RWPE2 (cell line): ENCODE data around the gene LMNA.

Experiments
- ATAC-seq: fragments of 200-7000 bp; cut with Tn5 transposase; 3 replicates; pipeline ENCODE4 v1.9.1; 2021; ENCODE audit warnings: low read depth
- DNase-seq: peaks from one replicate; pipeline ENCODE4 v3.0.0-alpha.2; 2020; ENCODE audit warnings: low spot score
- H3K27ac ChIP-seq: fragments of 450-650 bp; 2 replicates; pipeline ENCODE4 v1.5.1; 2017; ENCODE audit warnings: mild to moderate bottlenecking; ENCODE audit not compliant: poor library complexity, severe bottlenecking
- H3K27me3 ChIP-seq: fragments of 250-450 bp; sonication (Bioruptor Pico); 2 replicates; pipeline ENCODE4 v1.5.1; 2021; ENCODE audit warnings: mild to moderate bottlenecking, moderate library complexity; ENCODE audit not compliant: insufficient read depth, poor library complexity, severe bottlenecking
- H3K36me3 ChIP-seq: fragments of 250-450 bp; sonication (Bioruptor Pico); 2 replicates; pipeline ENCODE4 v1.5.1; 2020; ENCODE audit warnings: low read depth, mild to moderate bottlenecking, moderate library complexity
- H3K4me1 ChIP-seq: fragments of 250-450 bp; sonication (Bioruptor Pico); 2 replicates; pipeline ENCODE4 v1.5.1; 2021; ENCODE audit warnings: mild to moderate bottlenecking, moderate library complexity; ENCODE audit not compliant: insufficient read depth, poor library complexity, severe bottlenecking
- H3K4me3 ChIP-seq: fragments of 250-450 bp; sonication (Bioruptor Pico); 2 replicates; pipeline ENCODE4 v1.5.1; 2021; ENCODE audit warnings: mild to moderate bottlenecking, moderate library complexity; ENCODE audit not compliant: severe bottlenecking
- H3K9me3 ChIP-seq: fragments of 250-450 bp; sonication (Bioruptor Pico); 2 replicates; pipeline ENCODE4 v1.5.1; 2021; ENCODE audit warnings: mild to moderate bottlenecking, moderate library complexity; ENCODE audit not compliant: severe bottlenecking
- TF ChIP-seq, protein P1 (sequence below): fragments of 450-650 bp; IDR thresholded peaks from one replicate; pipeline ENCODE4 v1.5.1; 2017; ENCODE audit warnings: mild to moderate bottlenecking, moderate library complexity; ENCODE audit not compliant: poor library complexity, severe bottlenecking

Gene LMNA

DNA sequence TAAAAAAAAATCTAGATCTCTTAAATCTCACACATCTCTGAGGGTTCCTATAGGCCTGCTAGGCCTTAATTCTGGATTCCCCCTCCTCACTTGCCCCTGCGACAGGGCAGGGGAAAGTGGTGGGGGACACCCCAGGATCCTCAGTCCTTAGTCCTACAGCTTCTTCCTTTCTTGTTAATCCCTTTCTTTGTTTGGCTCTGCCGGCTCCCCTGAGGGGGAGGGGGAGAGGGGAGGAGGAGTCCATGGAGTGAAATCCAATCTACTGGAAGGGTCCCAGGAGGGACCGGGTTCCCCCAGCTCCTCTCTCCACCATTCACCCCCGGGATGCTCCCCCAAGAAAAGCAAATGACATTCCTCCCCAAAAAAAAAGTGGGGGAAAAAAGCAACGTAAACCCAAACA lies 40.8 kb upstream of the LMNA start:
- TF ChIP-seq, protein P1, sequence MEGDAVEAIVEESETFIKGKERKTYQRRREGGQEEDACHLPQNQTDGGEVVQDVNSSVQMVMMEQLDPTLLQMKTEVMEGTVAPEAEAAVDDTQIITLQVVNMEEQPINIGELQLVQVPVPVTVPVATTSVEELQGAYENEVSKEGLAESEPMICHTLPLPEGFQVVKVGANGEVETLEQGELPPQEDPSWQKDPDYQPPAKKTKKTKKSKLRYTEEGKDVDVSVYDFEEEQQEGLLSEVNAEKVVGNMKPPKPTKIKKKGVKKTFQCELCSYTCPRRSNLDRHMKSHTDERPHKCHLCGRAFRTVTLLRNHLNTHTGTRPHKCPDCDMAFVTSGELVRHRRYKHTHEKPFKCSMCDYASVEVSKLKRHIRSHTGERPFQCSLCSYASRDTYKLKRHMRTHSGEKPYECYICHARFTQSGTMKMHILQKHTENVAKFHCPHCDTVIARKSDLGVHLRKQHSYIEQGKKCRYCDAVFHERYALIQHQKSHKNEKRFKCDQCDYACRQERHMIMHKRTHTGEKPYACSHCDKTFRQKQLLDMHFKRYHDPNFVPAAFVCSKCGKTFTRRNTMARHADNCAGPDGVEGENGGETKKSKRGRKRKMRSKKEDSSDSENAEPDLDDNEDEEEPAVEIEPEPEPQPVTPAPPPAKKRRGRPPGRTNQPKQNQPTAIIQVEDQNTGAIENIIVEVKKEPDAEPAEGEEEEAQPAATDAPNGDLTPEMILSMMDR = no peak
- Histone ChIP-seq H3K9me3 (no peaks in the 10 kb centered on the region), H3K27ac (no peak overlapping the region), H3K27me3 (no peaks in the 10 kb centered on the region), H3K4me3 (no peak overlapping the region), H3K4me1 (no peaks in the 10 kb centered on the region), H3K36me3 (peaks cover 22% of the 10 kb centered on the region)
- DNase-seq (no peak), ATAC-seq (no peak)

DNA sequence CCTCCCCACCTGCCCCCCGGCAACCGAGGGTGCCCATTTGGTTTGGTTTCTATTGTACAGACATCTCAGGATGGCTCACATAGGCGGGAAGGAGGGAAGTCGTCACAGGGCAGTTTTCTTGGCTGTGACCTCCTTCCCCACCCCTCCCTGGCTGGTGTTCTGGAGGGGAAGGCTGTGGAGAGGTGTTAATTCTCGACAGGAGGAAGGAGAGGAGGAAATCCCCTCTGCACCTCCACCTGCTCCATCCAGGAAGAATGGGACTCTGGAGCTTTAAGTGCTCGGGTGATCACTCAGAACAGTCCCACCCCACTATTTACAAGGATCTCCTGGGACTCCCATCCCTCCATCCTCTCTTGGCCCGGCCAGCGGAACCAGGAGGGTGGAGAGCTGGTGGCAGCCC lies 39.9 kb upstream of the LMNA start:
- Histone ChIP-seq H3K9me3 (no peaks in the 10 kb centered on the region), H3K27me3 (no peaks in the 10 kb centered on the region), H3K4me1 (no peaks in the 10 kb centered on the region), H3K4me3 (no peak overlapping the region), H3K36me3 (peaks cover 13% of the 10 kb centered on the region), H3K27ac (no peak overlapping the region)
- DNase-seq (no peak), ATAC-seq (no peak)
- TF ChIP-seq, protein P1 = no peak

DNA sequence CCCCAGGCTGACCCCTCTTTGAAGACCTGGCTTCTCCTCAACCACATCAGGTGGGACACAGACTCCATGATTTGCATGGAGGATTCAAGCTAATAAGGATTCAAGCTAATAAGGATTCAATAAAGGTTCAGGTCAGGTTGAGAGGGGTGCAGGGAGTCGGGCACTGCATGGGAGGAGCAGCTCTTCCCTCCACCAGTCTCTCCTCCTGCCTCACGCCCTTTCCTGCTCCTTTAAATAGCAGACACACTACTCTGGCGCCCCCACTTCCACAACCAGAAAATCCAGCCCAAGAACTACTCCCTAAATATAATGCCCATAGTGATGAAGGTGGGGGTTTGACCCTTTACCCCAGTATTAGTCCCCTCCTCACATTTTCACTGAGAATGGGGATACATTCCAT lies 39.3 kb upstream of the LMNA start:
- no peak for DNase-seq
- no peak; the same call in 2 of the 3 replicates for ATAC-seq
- TF ChIP-seq, protein P1 = no peak
- H3K4me3 ChIP-seq = no peak overlapping the region
- peaks cover 8% of the 10 kb centered on the region for H3K36me3 ChIP-seq
- no peaks in the 10 kb centered on the region for H3K9me3 ChIP-seq
- H3K27ac ChIP-seq = no peak overlapping the region
- H3K4me1 ChIP-seq = no peaks in the 10 kb centered on the region
- H3K27me3 ChIP-seq = no peaks in the 10 kb centered on the region

DNA sequence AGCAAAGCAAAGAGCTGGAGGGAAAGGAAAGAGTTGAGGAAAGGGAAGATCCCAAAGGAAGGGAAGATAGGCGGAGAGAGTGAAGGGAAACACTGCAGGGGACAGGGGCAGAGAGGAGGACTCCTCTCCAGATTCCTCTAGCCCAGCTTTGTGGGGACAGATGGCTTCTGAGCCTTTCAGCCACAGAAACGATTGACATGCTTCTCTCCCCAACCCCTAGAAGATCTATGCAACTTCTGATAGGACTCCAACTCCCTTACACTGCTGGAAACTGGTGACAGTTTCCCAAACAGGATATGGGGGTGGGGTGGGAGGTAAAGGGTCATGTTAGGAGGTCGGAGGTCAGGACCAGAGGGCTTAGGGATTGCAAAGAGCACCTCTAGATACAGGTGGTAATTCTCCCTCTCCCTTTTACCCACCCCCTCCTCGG lies 38.7 kb upstream of the LMNA start:
- Histone ChIP-seq H3K4me3 (no peak overlapping the region), H3K27me3 (no peaks in the 10 kb centered on the region), H3K9me3 (no peaks in the 10 kb centered on the region), H3K36me3 (peaks cover 4% of the 10 kb centered on the region; the same call in 1 of the 2 replicates), H3K4me1 (no peaks in the 10 kb centered on the region), H3K27ac (no peak overlapping the region)
- no peak for DNase-seq
- no peak for ATAC-seq
- TF ChIP-seq, protein P1 = no peak

DNA sequence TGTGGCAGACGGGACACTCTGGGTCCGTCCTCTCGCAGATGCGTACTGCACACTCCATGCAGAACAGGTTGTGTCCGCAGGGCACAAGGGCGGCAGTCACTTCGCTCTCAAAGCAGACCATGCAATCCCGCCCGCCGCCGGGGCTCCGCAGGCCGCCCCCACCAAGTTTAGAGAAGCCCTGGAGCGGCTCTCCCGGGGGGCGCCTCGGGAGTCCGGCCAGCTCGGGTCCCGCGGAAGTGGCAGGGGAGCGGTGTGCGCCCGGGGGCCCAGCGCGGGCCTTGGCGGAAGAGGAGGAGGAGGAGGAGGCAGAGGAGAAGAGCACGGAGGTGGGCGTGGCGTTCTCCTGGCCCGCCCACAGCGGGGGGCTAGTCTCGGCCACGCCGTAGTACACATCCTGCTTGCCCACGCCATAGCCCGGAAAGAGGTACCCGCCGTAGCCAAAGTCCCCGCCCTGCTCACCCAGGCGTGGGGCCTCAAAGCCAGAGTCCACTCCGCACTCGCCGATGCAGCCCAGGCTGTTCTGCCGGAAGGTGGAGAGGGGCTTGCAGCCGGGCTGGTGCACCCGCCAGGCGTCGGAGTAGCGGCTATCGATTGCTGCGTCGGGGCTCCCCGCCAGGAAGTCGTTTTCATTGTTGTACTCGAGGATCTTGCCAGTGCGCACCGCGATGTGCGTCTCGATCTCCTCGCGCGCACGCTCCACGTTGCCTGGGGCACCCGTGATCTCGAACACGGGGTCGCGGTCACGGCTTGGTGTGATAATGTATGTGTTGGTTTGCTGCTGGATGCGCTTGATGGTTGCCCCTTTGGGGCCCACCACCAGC lies 37.7 kb upstream of the LMNA start:
- no peaks in the 10 kb centered on the region for H3K9me3 ChIP-seq
- no peak for DNase-seq
- no peak overlapping the region for H3K4me3 ChIP-seq
- TF ChIP-seq, protein P1 = no peak
- no peaks in the 10 kb centered on the region for H3K4me1 ChIP-seq
- H3K27me3 ChIP-seq = no peaks in the 10 kb centered on the region
- ATAC-seq = no peak
- H3K36me3 ChIP-seq = peaks cover 4% of the 10 kb centered on the region; the same call in 1 of the 2 replicates
- H3K27ac ChIP-seq = no peak overlapping the region
